GM04503 (cell line): ENCODE results near the gene BARD1.
"Not testable (repeated sequence)": the region's sequence is repeated elsewhere in the genome, so short reads cannot be mapped to it uniquely, and the experiment has no call there.

Experiments
- DNase-seq: peaks from one replicate; pipeline ENCODE4 v3.0.0-alpha.2; 2012; ENCODE audit warnings: low read depth

BARD1 gene

DNA sequence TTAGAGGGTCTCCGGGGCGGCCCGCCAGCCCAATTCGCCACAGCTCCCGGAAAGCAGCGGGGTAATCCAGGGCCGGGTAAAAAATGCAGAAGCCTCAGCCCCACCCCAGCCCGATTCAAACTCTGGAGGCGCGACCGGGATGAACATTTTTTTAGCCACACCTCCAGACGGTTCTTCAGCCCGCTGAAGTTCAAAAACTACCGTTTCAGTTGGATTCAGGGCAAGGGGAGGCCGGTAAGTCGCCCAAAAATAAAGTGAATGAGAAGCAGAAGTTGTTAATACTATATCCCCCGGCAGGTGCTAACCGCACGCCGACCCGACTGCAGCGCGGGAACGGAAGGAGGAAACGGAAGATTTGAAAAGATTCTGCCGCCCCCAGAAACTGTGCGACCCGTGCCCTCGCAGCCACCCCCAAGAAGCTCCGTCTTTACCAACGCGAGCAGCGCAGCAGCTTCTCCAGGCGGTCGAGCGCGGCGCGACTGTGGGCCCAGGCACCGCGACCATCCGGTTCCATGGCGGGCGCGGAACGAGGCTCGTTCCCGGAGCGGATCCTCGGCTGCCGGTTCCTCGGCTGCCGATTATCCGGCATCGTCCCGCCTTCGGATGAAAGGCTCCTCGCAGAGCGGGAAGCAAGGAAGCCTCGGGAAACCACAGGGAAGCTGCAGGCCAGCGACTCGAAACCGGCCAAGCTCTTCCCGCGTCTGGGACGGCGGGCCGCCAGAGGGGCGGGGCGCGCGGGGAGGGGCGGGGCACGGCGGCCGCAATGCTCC is at the start of gene BARD1:
TSS of gene BARD1 (minus strand) at position 703 of the 770 bp plus-strand sequence. CDS start at position 589, 114 bp downstream.
- DNase-seq: no peak

DNA sequence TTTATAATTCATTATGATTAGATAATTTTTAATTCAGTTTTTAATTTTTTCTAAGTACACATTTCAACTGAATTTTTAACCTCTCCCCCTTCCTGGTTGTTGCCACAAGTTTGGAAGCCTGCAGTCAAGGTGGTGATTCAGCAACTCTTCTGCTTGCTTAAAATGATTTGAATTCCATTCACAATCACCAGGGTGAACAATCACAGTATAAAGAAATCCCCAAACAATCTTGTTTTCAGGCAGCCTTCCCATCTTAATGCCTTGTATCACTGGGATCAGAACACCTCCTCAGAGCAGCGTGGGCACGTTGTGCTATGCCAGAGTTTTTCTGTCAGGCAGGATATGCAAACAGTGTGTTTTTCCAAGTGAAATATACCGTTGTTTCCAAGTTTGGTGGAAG is 46.7 kb upstream of the BARD1 start:
- DNase-seq: peak; percentile 15

DNA sequence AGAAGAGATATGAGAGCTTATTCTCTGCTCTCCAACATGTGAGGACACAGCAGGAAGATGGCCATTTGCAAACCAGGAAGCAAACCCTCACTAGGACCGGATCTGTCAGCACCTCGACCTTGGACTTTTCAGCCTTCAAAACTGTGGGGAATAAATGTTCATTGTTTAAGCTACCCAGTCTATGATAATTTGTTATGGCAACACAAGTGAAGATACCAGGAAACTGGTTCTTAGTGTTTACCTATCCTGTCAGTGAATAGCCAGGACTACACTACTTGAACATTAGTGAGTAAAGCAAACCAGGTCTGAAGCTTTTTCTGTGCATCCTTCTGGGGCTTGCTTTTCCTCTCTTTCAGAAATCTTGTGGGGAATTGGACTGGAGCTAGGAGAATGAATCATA is 44.4 kb upstream of the BARD1 start:
- DNase-seq: no peak

DNA sequence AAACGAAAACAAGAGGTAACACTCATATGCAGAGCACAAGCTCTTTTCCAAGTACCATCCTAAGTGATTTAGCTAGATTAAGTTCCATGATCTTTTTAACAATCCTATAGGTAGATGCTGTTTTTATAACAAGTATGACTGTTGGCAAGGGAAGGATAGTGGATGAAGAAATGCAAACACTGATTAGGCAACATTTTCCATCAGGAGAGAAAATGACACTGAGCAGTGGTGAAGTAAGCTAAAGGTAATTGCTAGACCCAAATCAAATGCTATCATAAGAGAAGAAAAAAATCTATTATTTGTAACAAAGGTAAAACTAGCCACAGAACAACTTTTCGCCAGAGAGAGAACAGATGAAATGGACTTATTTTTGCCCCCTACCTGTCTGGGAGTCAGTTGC is 34.3 kb upstream of the BARD1 start:
- no peak for DNase-seq

DNA sequence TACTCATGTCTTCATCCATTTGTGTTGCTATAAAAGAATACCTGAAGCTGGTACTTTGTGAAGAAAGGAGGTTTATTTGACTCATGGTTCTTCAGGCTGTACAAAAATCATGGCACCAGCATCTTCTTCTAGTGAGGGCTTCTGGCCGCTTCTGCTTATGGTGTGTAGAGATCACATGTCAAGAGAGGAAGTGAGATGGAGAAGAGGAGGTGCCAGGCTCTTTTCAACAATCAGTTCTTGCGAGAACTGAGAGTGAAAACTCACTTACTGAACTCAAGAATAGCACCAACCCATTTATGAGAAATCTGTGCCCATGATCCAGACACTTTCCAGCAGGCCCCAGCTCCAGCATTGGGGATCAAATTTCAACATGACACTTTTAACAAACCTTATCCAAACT is 30.0 kb upstream of the BARD1 start:
- DNase-seq: no peak

DNA sequence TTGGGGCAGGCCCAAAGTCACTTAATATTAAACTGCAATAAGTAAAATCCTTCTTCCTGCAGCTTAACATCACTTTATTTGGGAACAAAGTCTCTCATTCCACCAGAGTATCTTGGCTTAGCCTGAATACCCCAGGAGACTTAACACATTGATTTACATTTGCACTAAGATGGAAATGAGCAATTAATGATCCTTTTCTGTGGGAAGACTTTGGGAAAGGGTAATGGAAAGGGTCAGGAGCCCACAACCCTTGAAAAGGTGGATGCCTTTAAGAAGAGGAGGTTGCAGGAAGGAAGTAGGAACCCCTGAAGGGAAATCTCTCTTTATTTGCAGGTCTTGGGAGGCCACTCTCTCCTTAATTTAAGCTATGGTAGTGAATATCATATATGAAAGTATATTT is 28.0 kb upstream of the BARD1 start:
- no peak for DNase-seq

DNA sequence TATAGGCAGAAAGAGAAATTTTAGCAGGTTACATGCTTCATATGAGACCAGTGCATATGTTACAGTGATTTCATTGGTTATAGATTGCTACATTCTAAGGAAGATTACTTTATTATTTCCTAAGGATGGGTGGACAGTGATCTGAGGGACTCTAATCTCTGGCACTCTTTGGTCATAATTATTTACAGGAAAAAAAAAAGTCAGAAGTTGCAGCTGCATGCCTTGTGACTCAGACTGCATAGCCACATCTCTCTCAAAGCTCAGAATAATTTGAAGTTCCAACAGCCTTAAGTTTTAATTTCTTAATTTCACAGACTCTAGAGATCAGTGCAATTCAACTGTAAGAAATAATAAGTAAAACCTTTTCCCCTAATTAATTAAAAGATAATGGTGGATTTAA is 27.1 kb upstream of the BARD1 start:
- no peak for DNase-seq

DNA sequence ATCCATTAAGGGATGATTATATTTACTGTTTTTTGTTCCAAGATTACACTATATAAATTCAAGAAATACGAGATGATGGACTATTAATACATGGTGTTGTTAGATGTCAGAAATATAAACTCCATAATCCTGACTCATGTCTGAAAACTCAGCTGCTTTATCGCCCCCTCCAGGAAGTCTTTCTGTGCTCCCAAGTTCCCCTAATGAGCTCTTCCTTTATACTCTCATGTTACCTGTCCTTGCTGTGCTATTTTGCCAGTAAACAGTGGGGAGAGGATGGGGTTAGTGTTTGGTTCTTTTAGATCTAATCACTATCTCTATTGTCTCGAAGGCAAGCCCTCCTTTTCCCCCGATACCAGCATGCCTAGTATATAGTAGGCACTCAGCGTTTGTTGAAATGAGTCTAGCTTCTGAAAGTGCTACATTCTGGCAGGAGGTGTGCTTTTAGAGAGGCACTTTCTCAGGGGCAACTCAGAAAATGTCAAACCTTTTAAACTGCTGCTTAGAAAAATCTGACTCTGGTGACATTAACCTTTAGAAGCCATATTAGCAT is 21.4 kb upstream of the BARD1 start:
- no peak for DNase-seq

DNA sequence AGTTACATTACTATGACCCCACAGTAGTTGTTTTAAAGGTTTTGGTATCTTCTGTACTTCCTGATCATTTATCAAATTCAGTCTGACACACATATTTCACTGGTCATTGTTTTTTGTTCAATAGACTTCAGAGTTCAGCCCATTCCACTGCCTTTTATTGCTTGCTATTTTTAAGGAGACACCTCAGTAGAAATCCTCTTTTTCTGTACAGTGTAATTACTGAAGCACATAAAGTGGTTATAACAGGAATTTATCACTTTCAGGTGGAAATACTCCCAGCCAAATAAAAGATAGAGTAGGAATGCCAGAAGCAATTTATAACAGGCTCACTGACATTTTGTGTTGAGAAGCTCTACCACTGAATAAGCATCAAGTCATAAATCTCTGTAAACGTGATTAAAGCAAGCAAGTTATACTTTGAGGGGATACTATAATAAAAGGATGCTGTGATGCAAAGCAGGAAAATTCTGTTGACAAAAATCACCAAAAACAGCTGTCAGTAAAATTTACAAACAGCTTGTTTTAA is 6.6 kb upstream of the BARD1 start:
- DNase-seq: no peak

DNA sequence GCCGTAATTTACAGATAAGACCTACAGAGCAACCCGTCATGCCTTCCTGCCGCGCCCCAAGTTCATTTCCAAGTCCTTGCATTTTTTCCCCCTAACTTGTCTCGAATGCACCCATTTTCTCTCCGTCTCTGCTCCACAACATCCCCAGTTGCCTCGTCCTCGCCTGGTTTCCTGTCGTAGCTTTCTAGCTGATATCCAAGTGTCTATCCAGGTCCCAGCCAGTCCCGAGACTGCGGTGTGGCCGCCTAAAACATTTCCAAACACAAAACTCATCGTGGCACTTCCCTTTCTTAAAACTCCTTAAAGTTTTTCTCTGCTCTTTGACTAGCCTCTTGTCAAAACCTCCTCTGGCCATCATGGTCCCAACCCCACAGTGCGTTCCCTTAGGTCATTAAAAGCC is 1.2 kb upstream of the BARD1 start:
- DNase-seq: no peak

DNA sequence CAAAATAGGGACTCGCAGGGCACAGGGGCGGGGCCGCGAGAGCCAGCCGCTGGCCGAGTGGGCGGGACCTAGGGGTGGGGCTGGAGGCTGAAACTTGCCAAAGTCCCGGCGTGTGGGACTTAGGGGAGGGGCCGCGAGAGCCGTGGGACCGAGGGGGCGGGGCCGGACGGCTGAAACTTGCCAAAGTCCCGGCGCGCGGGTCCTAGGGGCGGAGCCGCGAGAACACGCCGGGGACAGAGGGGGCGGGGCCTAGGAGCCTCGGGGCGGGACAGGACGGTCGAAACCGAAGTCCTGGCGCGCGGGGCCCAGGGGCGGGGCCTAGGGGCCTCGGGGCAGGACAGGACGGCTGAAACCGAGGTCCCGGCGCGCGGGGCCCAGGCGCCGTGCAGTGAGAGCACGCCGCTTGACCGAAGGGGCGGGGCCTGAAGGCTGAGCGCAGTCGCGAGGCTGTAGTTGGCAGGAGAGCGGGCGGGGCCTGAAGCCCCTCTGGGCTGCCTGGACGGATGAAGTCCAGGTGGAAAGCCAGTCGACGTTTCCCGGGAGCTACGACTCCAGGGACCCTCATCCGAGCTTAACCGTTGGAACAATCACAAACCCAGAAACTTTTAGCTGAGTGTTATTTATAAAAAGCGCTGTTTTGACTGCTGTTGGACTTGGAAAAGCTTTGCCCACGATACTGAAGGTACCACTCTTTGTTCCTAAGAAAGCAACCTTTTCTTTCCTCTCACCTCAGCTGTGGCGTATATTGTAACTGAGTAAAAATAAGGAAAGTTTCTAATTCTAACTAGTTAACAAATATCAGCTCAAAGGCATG is 475 bp upstream of the BARD1 start:
- DNase-seq: peak; percentile 79

DNA sequence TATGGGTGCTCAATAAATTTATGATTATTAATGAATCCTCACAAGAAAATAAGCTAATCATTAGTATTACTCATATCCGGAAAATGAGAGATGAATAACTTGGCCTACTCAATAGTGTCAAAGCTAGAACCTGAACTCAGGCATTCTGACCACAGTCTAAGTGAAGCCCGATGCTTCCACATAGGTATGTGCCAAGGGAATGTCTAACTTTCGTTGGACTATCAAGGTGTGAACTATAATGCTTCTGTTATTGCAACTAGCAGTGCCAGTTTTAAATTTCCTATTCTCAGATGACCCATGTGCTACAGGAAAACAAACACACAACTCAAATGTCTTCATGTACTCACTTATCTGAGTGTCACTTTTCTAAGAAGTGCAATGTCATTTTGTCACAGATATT is 1.8 kb downstream of the BARD1 start:
- DNase-seq: no peak

DNA sequence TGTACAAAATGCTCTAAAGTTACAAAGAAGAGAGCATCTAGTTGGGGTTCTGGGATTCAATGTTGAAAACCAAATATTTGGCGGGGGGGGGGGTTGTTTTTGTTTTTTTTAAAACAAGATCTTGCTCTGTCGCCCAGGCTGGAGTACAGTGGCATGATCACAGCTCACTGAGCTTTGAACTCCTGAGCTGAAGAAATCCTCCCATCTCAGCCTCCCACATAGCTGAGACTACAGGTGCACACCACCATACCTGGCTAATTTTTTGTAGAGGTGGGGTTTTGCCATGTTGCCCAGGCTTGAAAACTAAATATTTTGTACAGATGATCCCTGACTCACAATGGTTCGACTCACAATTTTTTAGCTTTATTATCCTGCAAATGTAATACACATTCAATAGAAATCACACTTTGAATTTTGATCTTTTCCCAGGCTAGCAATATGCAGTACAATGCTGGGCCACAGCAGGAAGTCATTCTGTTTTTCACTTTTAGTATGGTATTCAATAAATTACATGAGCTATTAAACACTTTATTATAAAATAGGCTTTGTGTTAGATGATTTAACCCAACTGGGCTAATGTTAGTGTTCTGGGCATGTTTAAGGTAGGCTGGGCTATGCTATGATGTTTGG is 7.6 kb downstream of the BARD1 start:
- no peak for DNase-seq

DNA sequence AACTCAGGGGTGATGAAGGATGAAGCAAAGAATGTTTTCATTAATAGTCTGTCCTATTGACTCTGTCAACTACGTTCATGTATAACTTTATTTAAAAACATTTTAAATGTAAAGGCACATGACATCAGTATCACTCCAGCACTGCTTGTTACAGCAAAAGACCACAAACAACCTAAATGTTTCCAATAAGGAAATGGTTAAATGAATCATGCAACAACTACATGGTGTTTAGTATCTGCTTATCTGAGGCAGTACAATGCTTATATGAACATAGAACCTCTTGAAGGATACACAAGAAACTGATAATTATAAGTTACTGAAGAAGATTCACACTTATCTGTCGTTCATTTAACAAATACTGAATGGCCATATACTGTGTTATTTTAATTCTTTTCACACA is 8.4 kb downstream of the BARD1 start:
- DNase-seq: no peak

DNA sequence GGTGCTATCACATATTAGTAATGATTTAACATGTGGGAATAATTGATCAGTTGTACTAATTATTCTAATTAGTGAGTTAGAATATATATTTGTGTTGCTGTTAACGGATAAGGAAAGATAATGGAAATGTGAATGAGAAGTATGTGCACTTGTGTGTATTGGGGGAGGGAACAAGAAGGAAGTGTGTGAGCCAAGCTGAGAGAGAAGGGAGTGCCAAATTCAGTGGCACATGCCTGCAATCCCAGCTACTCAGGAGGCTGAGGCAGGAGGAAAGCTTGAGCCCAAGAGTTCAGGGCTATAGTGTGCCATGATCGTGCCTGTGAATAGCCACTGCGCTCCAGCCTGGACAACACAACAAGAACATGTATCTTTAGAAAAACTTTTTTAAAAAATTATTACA is 9.3 kb downstream of the BARD1 start:
- DNase-seq: no peak

DNA sequence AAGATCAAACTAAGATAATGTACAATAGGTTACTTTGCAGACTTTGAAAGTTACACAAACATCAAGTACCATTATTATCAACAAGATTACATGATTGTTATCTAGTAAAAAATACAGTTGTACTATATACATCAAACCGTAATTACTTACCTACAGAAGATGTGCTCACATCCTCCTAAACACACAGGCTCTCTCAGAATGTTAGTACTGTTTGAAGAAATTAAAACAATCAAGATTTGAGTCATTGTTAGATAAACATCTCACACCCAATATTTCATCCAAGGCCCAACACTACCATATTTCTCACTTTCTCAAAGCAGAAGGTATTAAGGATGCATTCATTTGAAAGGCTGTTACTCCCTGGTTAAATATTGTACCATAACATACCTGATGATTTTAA is 12.6 kb downstream of the BARD1 start:
- DNase-seq: no peak

DNA sequence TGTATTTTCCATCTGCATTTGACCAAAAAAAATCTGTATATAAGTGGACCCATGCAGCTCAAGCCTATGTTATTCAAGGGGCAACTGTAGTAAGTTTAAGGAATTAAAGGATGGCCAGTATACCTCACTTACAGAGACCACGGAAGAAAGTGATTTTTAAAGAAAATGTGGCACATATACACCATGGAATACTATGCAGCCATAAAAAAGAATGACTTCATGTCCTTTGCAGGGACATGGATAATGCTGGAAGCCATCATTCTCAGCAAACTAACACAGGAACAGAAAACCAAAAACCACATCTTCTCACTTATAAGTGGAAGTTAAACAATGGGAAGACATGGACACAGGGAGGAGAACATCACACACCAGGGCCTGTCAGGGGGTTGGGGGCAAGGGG is 26.3 kb downstream of the BARD1 start:
- not testable (repeated sequence) for DNase-seq

DNA sequence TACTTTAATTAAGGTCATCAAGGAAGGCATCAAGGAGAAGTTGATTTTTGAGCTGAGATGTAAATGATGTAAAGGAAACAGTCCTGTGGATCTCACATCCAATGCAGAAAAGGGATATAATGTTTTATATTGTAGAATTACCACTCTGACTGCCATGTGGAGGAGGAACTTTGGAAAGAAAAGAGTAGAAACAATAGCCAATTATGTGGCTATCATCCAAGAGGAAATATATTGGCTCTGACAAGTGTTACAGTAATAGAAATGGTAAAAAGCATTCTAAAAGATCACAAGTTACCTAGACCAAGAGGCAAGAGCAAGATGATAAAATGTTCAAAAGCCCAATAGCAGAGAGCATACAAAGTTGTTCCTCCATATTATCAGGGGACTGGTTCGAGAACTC is 26.8 kb downstream of the BARD1 start:
- no peak for DNase-seq

DNA sequence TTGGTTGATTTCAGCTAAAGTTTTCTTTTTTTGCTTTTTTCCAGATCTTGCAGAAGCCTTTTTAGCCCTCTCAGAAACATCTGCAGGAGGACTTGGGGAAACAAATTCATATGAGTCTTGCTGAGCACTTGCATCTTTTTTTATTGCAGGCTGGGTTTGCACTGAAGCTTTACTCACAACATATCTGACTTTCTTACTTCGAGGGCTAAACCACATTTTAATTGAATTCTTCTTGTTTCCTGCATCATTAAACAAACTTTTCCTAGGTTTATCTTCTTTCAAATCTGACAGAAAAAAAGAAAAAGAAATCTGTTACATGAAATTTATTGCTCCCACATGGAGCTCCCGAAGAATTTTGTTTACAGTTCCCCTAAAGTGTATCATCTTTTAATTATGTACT is 28.3 kb downstream of the BARD1 start:
- no peak for DNase-seq

DNA sequence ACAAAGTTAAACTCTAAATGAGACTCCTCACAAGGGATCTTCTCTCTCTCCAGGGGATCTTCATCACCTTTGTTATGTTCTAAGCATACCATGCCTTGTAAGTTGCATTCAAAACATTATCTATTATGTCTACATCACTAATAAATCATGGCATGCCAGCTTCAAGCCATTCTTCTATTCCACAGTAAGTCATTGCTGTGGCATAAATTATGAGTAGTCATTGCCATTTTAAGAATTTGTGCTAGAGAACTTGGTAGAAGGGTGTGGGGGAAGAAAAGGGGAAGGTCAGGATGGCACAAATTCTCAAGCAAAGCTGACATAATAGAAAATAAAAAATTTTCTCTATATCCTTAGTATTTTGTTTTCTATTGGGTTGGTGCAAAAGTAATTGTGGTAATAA is 33.5 kb downstream of the BARD1 start:
- no peak for DNase-seq

DNA sequence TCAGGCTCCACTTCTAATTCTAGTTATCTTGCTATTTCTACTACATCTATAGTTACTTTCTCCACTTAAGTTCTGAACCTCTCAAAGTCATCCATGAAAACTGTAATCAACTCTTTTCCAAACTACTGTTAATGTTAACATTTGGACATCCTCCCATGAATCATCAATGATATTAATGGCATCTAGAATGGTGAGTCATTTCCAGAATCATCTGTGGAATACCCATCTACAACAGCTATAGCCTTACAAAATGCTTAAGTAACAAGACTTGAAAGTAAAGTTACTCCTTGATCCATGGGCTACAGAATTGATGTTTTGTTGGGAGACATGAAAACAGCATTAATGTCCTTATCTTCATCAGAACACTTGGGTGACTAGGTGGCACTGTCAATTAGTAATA is 35.4 kb downstream of the BARD1 start:
- no peak for DNase-seq

DNA sequence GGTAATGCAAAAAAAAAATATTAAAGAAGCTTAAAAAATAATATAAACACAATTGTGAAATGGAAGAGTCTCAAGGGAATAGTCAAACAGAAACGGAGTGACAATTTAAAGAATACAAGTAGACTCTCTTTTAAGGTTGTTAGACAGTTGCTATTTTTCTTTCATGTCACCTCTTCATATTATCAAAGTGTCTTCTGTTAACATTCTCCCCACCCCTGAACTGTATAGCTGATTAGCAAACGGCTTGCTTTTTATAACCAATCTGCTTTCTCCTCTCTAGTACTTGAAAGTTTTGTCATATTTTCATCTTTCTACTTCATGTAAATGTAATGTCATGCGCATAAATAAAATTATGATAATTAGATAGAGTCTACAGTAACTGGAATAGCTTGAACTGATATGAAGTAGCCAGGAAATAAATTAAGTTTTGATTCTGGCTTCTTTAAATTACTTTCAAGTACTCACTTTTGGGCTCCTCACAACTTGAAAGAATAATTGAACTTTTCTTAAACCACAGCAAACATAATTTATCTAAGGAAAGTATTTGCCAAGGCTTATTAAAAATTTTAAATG is 37.0 kb downstream of the BARD1 start:
- no peak for DNase-seq
